Subcutaneous adipose tissue (tissue), 4 donors: ENCODE results near the gene RAP2C. TPM values are rescaled to one million over a fixed set of nuclear protein-coding genes. Genes with fewer than 3 reads are reported as not detected.

Source experiments
- CTCF ChIP-seq: fragments of 450-650 bp; IDR thresholded peaks from one replicate; pipeline ENCODE4 v1.5.1; 2016; ENCODE audit warnings: low read depth, mild to moderate bottlenecking, control low read depth, antibody characterized with exemption, moderate library complexity
- total RNA-seq, 4 donors: library from RNA; depleted of rRNA; stranded (reverse); fragments of >200 nt; gene quantifications; one replicate each; pipeline ENCODE4 v1.1.0, GENCODE V29; 2016

RAP2C gene
- total RNA-seq, 4 donors from 2014 or later, result 22.9 to 26.9 (median 26.2) TPM

DNA sequence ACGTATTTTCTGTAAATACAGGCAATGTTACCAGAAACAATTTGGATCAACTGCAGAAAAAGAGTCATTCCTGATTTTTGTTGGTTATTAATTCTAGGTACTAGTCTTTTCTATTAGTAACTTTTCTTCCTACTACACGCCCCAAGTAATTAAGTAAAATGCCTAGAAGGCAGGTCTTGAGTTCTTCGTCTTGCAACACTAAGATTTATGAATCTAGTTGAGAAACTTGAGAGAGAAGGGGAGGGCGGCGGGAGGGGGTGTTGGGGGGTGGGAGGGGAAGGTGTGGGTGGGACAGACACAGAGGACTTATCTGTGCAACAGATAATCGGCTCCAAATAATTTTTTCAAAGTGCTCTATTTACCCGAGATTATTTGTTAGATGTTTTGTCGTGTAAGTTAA is 3.0 kb downstream of the RAP2C start:
- no peak for TF ChIP-seq CTCF

GRCh38 chrX:132214518-132214917 is 4.7 kb downstream of the RAP2C start:
- TF ChIP-seq CTCF, result no peak

DNA sequence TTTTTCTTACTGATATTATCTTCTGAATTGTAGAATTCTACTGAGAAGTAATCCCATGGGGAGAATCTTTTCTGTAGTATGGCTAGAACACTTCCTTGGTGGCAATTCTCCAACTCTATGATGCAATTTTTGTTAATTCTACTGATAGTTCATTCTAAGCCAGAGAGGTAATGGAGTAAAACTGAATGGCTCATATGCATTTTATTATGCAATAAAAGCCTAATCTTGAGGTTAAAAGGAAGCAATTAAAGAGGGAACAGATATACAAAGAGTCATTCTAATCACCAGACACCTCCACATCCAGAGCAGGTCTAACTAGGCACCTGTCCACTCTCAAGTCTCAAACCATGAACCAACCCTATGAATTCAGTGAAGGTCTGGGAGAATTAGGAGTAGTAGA is 9.7 kb downstream of the RAP2C start:
- TF ChIP-seq CTCF, result no peak

DNA sequence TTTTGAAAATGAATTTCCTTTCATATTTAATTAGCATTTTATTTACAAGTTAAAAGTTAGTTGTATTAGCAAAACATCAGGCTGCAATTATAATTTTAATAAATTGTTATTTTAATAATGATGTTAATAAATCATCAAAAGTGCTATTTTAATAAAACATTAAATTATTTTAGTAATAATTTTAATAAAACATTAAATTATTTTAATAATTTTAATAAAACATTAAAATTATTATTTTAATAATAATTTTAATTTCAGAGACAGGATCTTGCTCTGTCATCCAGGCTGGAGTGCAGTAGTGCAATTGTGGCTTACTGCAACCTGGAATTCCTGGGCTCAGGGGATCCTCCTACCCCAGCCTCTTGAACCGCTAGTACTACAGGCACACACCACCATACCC is 10.8 kb downstream of the RAP2C start:
- no peak for TF ChIP-seq CTCF

GRCh38 chrX:132207996-132208395 is 11.3 kb downstream of the RAP2C start:
- TF ChIP-seq CTCF, result no peak

DNA sequence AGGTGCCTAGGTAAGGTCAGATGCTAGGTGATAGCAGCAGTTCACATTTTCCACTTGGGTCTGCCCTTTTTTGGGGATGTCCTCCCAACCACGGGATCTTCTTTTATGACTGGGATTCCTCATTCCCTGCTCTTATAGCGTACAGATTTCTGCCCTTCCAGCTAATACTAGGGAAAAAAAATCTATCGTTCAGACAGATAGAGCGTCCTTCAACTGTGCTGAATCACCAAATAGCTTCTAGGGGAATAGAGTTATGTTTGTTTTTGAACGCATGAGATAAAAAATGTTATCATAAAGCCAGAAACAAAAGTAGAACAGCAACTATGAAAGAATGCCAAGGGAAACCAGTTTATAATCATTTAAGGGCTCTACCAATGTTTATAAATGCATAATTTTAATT is 13.0 kb downstream of the RAP2C start:
- no peak for TF ChIP-seq CTCF

DNA sequence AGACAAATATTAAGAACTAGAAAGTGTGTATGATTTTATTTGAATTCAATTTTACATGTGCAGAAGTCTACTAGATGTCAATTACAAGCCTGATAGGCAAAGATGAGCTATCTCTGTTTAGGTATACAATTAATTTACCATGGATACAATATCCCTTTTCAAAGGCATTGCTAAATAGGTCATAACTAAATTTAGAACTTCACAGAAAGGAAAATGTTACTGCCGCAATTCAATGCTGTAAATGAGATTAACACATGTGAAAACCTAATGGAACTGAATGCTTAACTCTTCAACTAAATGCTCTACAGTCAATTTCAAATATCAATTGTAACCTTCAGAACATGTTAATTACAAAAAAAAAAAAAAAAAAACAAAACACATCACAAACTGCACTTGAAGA is 14.6 kb downstream of the RAP2C start:
- TF ChIP-seq CTCF, result no peak
